Measurements from ENCODE around the gene RIMBP2. TPM values are rescaled to one million over a fixed set of nuclear protein-coding genes. Genes with fewer than 3 reads are reported as not detected.

The RIMBP2 gene
- polyA plus RNA-seq, 4 donors, result 11.6 to 17.8 (median 15.1) TPM

- DNase-seq (ENCODE audit: low read depth in 4 of 4, low spot score in 3 of 4), result no peak
Observed at GRCh38 chr12:130413909-130414308, 302.2 kb downstream of the RIMBP2 start.

- no peak for DNase-seq (ENCODE audit: low read depth in 4 of 4, low spot score in 3 of 4)
Observed at GRCh38 chr12:130412384-130412783, 303.7 kb downstream of the RIMBP2 start.

- DNase-seq (ENCODE audit: low read depth in 4 of 4, low spot score in 3 of 4), result no peak
Observed at GRCh38 chr12:130405332-130405731, 310.8 kb downstream of the RIMBP2 start.

GRCh38 chr12:130401703-130402102 is 314.4 kb downstream of the RIMBP2 start:
- DNase-seq (ENCODE audit: low read depth in 4 of 4, low spot score in 3 of 4), result peak in 1 of 4 donors; percentile 3

GRCh38 chr12:130398100-130398848 is 317.8 kb downstream of the RIMBP2 start:
- no peak for DNase-seq (ENCODE audit: low read depth in 4 of 4, low spot score in 3 of 4)

GRCh38 chr12:130396667-130397066 is 319.4 kb downstream of the RIMBP2 start:
- no peak for DNase-seq (ENCODE audit: low read depth in 4 of 4, low spot score in 3 of 4)

- DNase-seq (ENCODE audit: low read depth in 4 of 4, low spot score in 3 of 4), result no peak
Observed at GRCh38 chr12:130394906-130395305, 321.2 kb downstream of the RIMBP2 start.

- DNase-seq (ENCODE audit: low read depth in 4 of 4, low spot score in 3 of 4), result no peak
Observed at GRCh38 chr12:130391186-130391585, 324.9 kb downstream of the RIMBP2 start.

- no peak for DNase-seq (ENCODE audit: low read depth in 4 of 4, low spot score in 3 of 4)
Observed at GRCh38 chr12:130385193-130385592, 330.9 kb downstream of the RIMBP2 start.

- DNase-seq (ENCODE audit: low read depth in 4 of 4, low spot score in 3 of 4), result no peak
Observed at GRCh38 chr12:130384234-130384633, 331.9 kb downstream of the RIMBP2 start.

GRCh38 chr12:130382818-130383217 is 333.3 kb downstream of the RIMBP2 start:
- no peak for DNase-seq (ENCODE audit: low read depth in 4 of 4, low spot score in 3 of 4)

- DNase-seq (ENCODE audit: low read depth in 4 of 4, low spot score in 3 of 4), result no peak
Observed at GRCh38 chr12:130375296-130376287, 340.5 kb downstream of the RIMBP2 start.

- no peak for DNase-seq (ENCODE audit: low read depth in 4 of 4, low spot score in 3 of 4)
Observed at GRCh38 chr12:130374083-130374482, 342.0 kb downstream of the RIMBP2 start.

GRCh38 chr12:130372936-130373335 is 343.2 kb downstream of the RIMBP2 start:
- no peak for DNase-seq (ENCODE audit: low read depth in 4 of 4, low spot score in 3 of 4)

GRCh38 chr12:130371296-130371695 is 344.8 kb downstream of the RIMBP2 start:
- no peak for DNase-seq (ENCODE audit: low read depth in 4 of 4, low spot score in 3 of 4)

GRCh38 chr12:130369816-130370215 is 346.3 kb downstream of the RIMBP2 start:
- no peak for DNase-seq (ENCODE audit: low read depth in 4 of 4, low spot score in 3 of 4)

GRCh38 chr12:130367523-130367922 is 348.6 kb downstream of the RIMBP2 start:
- no peak for DNase-seq (ENCODE audit: low read depth in 4 of 4, low spot score in 3 of 4)

- DNase-seq (ENCODE audit: low read depth in 4 of 4, low spot score in 3 of 4), result no peak
Observed at GRCh38 chr12:130367003-130367402, 349.1 kb downstream of the RIMBP2 start.

GRCh38 chr12:130366159-130366558 is 349.9 kb downstream of the RIMBP2 start:
- DNase-seq (ENCODE audit: low read depth in 4 of 4, low spot score in 3 of 4), result no peak

GRCh38 chr12:130364578-130364977 is 351.5 kb downstream of the RIMBP2 start:
- no peak for DNase-seq (ENCODE audit: low read depth in 4 of 4, low spot score in 3 of 4)

GRCh38 chr12:130362060-130362459 is 354.0 kb downstream of the RIMBP2 start:
- DNase-seq (ENCODE audit: low read depth in 4 of 4, low spot score in 3 of 4), result no peak
